Sigmoid colon (tissue), 4 donors: Measurements from ENCODE around the gene ARL4A.

Experiments
- POLR2AphosphoS5 ChIP-seq, 4 donors: sonication (generic); formaldehyde crosslinking; IDR thresholded peaks; one replicate each; pipeline ENCODE4 v1.6.1; 2017; ENCODE audit warnings: antibody characterized with exemption in 4 of 4
- TF ChIP-seq, protein P1 (sequence below), 4 experiments: fragments of 450-650 bp in 3 of 4; fragments of 200-600 bp in 1 of 4; IDR thresholded peaks; one replicate each; pipeline ENCODE4 v1.5.1; 2016 to 2019; ENCODE audit warnings: antibody characterized with exemption in 4 of 4, mild to moderate bottlenecking in 3 of 4, moderate library complexity in 2 of 4

DNA sequence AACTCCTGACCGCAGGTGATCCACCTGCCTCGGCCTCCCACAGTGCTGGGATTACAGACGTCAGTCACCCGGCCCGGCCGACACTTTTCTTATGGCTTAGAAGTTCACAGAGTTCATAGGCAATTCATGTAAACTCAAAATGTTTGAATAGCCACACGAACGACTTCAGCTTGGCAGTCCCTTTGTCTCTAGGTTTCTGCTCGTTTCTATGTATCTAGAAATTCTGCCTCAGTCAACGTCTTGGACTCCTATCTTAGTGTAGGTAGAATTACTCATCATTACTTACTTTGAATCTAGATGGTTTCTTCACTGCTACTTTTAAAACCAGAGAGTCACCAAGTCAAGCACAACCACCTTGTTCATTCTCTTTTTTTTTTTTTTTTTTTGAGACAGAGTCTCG lies 23.7 kb downstream of the ARL4A start:
- TF ChIP-seq, protein P1, sequence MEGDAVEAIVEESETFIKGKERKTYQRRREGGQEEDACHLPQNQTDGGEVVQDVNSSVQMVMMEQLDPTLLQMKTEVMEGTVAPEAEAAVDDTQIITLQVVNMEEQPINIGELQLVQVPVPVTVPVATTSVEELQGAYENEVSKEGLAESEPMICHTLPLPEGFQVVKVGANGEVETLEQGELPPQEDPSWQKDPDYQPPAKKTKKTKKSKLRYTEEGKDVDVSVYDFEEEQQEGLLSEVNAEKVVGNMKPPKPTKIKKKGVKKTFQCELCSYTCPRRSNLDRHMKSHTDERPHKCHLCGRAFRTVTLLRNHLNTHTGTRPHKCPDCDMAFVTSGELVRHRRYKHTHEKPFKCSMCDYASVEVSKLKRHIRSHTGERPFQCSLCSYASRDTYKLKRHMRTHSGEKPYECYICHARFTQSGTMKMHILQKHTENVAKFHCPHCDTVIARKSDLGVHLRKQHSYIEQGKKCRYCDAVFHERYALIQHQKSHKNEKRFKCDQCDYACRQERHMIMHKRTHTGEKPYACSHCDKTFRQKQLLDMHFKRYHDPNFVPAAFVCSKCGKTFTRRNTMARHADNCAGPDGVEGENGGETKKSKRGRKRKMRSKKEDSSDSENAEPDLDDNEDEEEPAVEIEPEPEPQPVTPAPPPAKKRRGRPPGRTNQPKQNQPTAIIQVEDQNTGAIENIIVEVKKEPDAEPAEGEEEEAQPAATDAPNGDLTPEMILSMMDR (IDR thresholded peaks at IDR 0.05): no peak
- no peak for TF ChIP-seq POLR2AphosphoS5 (IDR thresholded peaks at IDR 0.05)
